Globus pallidus (tissue), 1 donor: ENCODE measurements around the gene JPH3.
"Not testable (repeated sequence)": the region's sequence is repeated elsewhere in the genome, so short reads cannot be mapped to it uniquely, and the experiment has no call there.

ENCODE experiments used
- DNase-seq: peaks from one replicate; pipeline ENCODE4 v3.0.0-alpha.2; 2015; ENCODE audit warnings: low spot score

The JPH3 gene

GRCh38 chr16:87575027-87575804 is 27.1 kb upstream of the JPH3 start:
- no peak for DNase-seq

DNA sequence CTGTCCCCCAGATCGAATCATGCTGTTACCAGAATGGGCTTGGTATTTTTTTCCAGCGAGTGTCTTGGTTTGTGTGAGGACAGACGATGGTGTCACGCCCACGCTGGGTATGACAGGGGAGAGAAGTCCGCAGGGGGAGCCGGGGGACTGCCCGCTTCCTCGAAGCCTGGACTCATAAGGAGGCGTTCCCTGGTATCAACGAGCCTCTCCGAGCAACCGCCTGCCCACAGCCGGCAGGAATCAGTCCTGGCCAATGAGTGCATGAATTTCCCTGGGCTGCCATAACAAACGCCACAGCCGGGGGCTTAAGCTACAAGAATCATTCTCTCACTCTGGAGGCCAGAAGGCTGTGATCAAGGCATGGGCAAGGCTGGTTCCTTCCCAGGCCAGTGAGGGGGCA is 26.1 kb upstream of the JPH3 start:
- DNase-seq, result no peak

DNA sequence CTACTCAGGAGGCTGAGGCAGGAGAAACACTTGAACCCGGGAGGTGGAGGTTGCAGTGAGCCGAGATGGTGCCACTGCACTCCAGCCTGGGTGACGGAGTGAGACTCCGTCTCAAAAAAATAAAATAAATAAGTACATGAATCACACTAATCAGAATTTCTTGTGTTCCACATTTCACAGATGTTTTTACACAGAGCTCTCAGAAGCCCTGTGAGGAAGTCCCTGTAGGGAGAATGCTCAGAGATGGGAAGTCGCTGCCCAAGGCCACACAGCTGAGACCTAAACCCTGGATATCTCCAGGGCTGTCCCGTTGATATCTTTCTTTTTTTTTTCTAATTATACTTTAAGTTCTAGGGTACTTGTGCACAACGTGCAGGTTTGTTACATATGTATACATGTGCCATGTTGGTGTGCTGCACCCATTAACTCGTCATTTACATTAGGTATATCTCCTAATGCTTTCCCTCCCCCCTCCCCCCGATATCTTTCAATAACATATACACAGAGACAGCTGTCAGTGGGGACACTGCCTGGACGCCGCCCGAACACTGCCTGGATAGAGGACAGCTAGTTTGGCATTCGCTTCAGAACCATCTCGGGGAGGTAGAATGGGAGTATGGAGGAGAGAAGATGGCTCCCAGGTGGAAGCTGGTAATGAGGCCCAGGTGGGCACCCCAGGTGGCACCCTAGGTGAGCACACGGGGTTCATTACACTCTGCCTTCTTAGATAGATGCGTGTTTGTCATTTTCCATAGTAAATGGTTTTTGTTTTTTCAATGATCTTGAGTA is 24.0 kb upstream of the JPH3 start:
- not testable (repeated sequence) for DNase-seq

DNA sequence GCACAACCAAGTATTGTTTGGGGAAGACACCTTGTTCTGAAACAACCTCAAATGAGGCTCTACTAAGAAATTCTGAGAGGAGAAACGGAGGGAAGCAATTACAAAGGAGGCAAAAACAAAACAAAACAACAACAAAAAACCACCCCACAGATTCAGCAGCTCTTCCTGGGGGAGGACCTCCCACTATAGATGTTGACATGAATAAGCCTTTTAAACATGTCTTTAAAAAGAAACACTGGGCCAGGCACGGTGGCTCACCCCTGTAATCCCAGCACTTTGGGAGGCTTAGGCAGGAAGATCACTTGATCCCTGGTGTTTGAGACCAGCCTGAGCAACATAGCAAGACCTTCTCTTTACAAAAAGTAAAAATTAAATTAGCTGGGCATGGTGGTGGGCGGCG is 22.6 kb upstream of the JPH3 start:
- no peak for DNase-seq

DNA sequence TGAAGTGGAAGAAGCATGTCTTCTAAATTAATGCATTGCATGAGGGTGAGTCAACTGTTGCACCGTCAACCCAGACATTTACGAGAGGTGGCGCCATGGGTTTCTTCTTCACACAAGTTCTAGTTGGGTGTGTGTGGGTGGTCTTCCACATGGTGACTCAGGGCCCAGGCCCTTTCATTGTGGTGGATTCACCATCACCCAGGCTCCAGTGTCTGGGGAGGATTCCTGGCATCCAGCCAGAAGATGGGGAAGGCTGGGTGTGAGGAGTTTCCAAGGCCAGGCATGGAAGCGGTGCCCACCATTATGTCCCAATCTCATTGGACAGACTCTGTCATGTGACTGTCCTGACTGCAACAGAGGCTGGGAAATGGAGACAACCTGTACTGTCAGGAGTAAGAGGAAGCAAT is 21.4 kb upstream of the JPH3 start:
- no peak for DNase-seq

DNA sequence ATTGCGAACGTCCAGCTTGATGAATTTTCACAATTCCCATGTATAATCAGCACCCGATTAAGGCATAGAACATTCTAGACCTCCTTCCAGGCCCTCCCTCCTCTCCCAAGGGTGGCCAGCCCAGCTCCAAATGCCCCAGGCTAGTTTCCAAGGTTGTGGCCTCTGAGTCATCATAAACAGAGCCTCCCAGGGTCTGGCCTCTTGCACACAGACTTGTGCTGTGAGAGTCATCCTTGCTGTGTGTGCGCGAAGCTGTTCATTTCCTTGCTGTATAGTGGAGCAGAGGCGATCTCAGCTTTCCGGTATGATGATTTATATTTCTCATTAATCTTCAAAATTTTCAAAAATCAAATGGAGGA is 20.5 kb upstream of the JPH3 start:
- DNase-seq, result no peak

DNA sequence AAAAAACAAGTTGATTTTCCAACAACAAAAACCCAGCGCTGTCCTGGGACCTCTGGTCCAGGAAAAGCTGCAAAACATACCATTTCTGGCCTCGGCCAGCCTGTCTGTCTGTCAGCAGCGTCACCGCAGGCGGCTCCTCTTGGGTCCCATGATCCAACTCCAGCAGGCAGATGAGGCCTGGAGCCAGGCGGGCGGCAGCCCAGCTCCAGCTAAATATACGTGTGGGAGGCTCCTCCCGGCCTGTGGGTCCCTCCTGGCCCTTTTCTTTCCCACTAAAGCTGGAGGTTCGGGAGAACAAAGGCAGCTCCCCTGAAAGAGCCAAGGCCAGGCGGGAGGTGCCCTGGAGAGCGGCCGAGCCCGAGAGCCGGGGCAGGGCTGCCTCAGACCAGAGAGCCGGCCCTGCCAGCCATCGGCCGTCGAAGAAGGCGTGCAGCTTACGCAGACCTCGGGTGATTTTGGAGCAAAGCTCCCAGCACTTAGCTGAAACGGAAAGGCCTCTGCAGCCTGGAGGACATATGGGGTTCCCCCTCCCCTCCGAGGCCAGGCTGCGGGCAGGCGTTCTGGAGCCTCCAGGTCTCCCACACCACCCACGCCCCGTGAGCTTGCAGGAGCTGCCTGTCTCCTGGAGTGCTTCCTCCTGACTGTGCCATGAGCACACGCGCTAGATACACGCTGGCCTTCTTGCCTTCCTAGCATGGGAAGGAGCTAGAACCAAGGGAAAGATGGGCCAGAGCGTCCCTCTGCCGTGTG is 19.9 kb upstream of the JPH3 start:
- peak; percentile 14 for DNase-seq

GRCh38 chr16:87582966-87583325 is 19.4 kb upstream of the JPH3 start:
- no peak for DNase-seq

DNA sequence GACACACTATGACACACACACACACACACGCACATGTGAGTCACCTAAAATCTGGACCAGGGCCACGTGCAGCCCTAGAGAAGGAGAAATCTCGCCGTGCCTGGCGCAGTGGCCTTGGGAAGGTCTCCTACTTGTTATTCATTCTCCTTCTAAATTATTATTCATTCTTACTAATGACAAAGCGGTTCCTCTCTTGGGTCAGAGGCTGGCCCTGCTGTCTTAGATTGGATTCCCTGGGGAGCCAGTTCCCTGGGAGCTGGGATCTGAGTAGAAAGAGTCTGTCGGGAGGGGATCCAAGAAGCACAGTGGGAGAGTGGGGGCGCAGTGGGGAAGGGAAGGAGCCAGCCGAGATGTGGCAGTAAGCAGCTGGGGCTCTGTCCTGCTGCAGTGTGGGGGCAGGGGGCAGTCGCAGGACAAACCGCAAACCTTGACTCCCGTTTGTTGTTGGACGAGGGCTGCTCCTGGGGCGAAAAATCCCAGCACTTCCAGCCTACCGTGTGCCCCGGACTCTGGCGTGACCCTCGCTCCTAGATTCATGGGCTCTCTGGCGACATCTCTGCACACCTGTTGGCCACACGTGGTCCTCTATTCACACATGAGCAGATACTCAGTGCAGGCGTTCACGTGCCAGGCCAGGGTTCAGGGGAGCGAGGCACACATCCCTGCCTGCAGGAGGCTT is 18.7 kb upstream of the JPH3 start:
- no peak for DNase-seq

DNA sequence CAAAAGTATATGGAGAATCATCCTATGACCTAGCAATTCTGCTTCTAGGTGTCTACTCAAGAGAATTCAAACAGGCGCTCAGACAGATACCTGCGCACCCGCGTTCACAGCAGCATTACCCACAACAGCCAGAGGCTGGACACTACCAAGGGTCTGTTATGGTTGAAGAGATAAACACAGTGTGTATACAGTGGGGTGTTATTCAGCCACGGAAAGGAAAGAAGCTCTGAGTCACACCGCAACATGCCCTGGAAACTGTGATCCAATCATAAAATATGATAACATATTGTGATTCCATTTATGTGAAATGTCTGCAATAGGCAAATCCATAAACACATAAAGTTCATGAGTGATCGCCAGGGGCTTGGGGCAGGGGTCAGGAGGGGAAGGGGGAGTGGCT is 18.0 kb upstream of the JPH3 start:
- no peak for DNase-seq

DNA sequence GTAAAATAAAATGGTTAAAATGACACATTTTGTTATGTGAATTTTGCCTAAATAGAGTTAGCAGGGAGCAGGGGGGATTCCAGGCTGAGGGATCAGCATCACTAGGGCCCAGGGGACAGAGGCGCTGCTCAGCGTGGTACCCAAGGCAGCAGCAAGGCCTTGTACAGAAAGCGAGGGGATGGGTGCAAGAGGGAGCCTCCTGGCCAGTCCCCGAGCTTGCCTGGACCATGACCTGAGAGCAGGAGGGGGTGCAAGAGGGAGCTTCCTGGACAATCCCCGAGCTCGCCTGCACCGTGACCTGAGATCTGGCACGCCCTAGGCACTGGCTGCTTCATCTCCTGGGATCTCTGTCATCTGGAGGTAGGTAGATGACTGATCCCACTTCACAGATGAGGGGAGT is 17.3 kb upstream of the JPH3 start:
- no peak for DNase-seq

DNA sequence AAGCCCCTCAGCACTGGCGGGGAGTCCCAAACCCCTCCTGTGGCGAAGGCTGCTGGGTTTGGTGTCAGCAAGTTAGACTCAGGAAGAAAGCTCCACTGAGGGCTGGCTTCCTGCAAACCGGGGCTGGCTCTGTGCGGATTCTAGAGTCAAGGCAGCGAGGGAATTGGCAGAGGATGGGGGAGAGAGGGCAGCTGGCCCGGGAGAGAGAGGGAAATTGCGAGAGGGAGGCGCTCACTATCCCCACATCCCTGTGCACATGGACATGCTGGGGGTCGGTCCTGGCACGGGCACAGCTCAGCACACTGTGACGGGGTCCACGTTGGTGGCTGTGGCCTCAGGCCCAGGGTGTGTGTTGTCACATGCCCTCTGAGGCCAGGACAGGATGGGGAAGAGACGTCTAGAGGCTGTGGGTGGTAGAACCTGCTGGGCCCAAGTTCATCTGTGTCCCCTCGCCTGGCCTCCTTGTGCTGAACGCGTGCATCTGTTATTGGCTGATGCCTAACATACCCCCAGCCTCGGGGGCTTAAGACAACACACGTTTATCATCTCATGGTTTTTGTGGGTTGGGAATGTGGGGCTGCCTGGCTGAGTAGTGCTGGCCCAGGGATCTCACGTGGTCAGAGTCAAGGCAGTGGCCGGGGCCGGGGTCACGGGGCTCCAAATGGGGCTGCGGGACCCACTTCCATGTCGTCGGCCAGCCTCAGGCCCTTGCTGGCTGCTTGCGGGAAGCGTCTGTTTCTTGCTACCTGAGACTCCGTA is 16.7 kb upstream of the JPH3 start:
- no peak for DNase-seq

- no peak for DNase-seq
These were observed 16.0 kb upstream of the JPH3 start for GRCh38 chr16:87586201-87586782.

DNA sequence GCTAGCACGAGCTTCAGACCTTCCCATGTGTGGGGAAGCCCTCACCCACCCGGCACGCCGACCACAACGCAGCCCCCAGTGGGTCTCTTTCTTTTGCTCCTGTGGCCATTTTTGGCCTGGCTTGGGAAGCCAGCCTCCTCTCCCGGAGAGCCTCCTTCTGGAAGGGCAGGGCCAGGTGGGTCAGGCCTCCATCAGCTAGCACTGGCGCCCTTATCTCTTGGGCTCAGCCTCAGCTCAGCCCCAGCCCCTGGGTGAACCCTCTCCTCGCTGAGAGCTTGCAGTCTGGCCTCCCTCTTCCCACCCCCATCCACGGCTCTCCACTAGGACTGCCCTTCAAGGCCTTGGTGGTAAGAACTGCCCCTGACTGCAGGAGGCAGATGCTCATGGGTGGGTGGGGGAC is 14.7 kb upstream of the JPH3 start:
- DNase-seq, result no peak

- DNase-seq, result no peak
These were observed 10.1 kb upstream of the JPH3 start for GRCh38 chr16:87592018-87592712.

DNA sequence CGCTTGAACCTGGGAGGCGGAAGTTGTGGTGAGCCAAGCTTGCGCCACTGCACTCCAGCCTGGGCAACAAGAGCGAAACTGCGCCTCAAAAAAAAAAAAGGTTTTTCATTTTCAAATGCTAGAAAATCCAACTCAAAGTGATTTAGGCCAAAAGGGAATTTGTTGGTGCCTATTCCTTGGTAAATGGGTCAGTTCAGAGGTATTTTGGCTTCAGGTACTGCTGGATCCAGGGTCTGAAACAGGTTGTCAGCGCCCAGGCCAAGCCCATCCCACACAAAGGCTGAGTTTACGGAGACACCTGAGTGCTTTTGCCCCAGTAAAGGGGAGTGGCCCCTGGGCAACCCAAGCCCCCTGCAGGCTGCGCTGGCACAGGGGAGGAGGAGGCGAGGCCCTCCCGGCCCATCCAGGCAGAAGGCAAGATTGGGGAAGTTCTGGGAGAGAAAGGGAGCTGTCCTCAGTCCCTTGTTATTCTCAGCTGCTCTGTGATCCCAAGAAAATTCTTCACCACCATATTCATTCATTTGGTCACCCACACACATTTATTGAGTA is 8.5 kb upstream of the JPH3 start:
- DNase-seq, result no peak

DNA sequence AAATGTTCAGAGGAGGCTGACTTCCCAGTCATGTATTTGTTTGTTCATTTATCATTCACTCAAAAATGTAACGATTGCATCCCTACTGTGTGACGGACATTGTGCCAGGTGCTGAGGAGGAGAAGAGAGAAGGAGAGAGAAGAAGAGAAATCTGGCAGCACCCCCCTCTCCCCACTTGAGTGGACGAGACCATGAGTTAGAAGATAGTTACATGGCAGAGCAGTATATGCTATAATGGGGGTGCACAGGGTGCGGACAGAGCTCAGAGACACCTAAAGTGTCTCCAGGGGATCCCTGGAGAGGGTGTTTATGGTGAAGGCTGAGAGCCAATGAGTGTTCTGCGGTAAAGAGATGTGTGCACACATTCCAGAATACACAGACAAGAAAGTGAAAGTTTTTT is 6.6 kb upstream of the JPH3 start:
- no peak for DNase-seq

GRCh38 chr16:87597324-87597830 is 4.9 kb upstream of the JPH3 start:
- no peak for DNase-seq

DNA sequence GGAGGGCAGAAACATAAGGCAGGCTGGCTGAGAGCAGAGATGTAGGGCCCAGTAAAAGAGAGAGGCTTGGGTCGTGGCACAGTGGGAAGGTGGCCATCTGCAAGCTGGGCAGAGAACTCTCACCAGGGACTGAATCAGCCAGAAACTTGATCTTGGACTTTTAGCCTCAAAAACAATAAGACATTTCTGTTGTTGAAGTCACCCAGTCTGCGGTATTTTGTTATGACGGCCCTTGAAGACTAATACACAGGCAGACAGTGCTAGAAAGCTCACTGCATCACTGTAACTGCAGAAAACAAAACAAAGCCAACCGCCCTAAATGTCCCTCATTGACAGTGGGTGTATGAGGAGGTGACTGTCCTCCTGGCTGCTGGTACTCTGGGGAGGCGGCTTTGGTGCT is 3.9 kb upstream of the JPH3 start:
- DNase-seq, result no peak

- no peak for DNase-seq
These were observed 2.1 kb upstream of the JPH3 start for GRCh38 chr16:87600246-87600645.
